H9 (cell line): ENCODE data around the gene ABCA3. TPM values are rescaled to one million over a fixed set of nuclear protein-coding genes. Genes with fewer than 3 reads are reported as not detected.

ENCODE experiments used
- DNase-seq: peaks from one replicate; pipeline ENCODE4 v3.0.0-alpha.2; 2017
- H2AFZ ChIP-seq: one replicate; pipeline ENCODE4 v1.6.1; 2013; ENCODE audit warnings: mild to moderate bottlenecking, low read length, control low read depth, moderate library complexity
- H2AK5ac ChIP-seq: 2 replicates; pipeline ENCODE4 v1.6.1; 2013; ENCODE audit warnings: low read length, control low read depth, mixed read lengths; ENCODE audit not compliant: insufficient read length
- H2BK120ac ChIP-seq: one replicate; pipeline ENCODE4 v1.6.1; 2013; ENCODE audit warnings: low read depth, mild to moderate bottlenecking, low read length, control low read depth, inconsistent platforms; ENCODE audit not compliant: poor library complexity, severe bottlenecking
- H2BK12ac ChIP-seq: 2 replicates; pipeline ENCODE4 v1.6.1; 2013; ENCODE audit warnings: low read length, control low read depth, mixed read lengths, low read depth; ENCODE audit not compliant: insufficient read length
- H2BK15ac ChIP-seq: 2 replicates; pipeline ENCODE4 v1.6.1; 2013; ENCODE audit warnings: low read depth, low read length, control low read depth
- H2BK20ac ChIP-seq: one replicate; pipeline ENCODE4 v1.6.1; 2013; ENCODE audit warnings: low read depth, mild to moderate bottlenecking, low read length, control low read depth, inconsistent platforms; ENCODE audit not compliant: poor library complexity, severe bottlenecking
- H2BK5ac ChIP-seq: 2 replicates; pipeline ENCODE4 v1.6.1; 2013; ENCODE audit warnings: low read length, control low read depth, mixed read lengths; ENCODE audit not compliant: insufficient read length
- H3K14ac ChIP-seq: 2 replicates; pipeline ENCODE4 v1.6.1; 2013; ENCODE audit warnings: low read length, control low read depth; ENCODE audit not compliant: insufficient read depth
- H3K18ac ChIP-seq: 2 replicates; pipeline ENCODE4 v1.6.1; 2013; ENCODE audit warnings: low read depth, mild to moderate bottlenecking, mixed read lengths, low read length, control low read depth; ENCODE audit not compliant: insufficient read length
- H3K23ac ChIP-seq: 2 replicates; pipeline ENCODE4 v1.6.1; 2013; ENCODE audit warnings: low read length, control low read depth, mixed read lengths, low read depth; ENCODE audit not compliant: insufficient read length
- H3K23me2 ChIP-seq: 2 replicates; pipeline ENCODE4 v1.6.1; 2013; ENCODE audit warnings: low read depth, mild to moderate bottlenecking, mixed read lengths, low read length, control low read depth; ENCODE audit not compliant: insufficient read length, poor library complexity, severe bottlenecking
- H3K27ac ChIP-seq: 2 replicates; pipeline ENCODE4 v1.5.1; 2013; ENCODE audit warnings: low read length, control low read depth, mixed read lengths, low read depth; ENCODE audit not compliant: insufficient read length
- H3K27me3 ChIP-seq: 2 replicates; pipeline ENCODE4 v1.6.1; 2013; ENCODE audit warnings: low read length, control low read depth, inconsistent platforms; ENCODE audit not compliant: insufficient read depth
- H3K4ac ChIP-seq: 2 replicates; pipeline ENCODE4 v1.6.1; 2013; ENCODE audit warnings: low read depth, mild to moderate bottlenecking, control low read depth, inconsistent platforms, low read length, moderate library complexity
- H3K4me1 ChIP-seq: 2 replicates; pipeline ENCODE4 v1.6.1; 2013; ENCODE audit warnings: low read length, control low read depth, inconsistent platforms; ENCODE audit not compliant: insufficient read depth
- H3K4me2 ChIP-seq: 2 replicates; pipeline ENCODE4 v1.6.1; 2013; ENCODE audit warnings: low read length, control low read depth, mixed read lengths; ENCODE audit not compliant: insufficient read length, insufficient read depth
- H3K56ac ChIP-seq: 2 replicates; pipeline ENCODE4 v1.6.1; 2013; ENCODE audit warnings: low read depth, mild to moderate bottlenecking, mixed read lengths, low read length, control low read depth; ENCODE audit not compliant: insufficient read length
- H3K79me1 ChIP-seq: 2 replicates; pipeline ENCODE4 v1.6.1; 2013; ENCODE audit warnings: low read depth, mild to moderate bottlenecking, moderate library complexity, low read length, control low read depth, inconsistent platforms; ENCODE audit not compliant: insufficient read depth, poor library complexity, severe bottlenecking
- H3K79me2 ChIP-seq: 2 replicates; pipeline ENCODE4 v1.6.1; 2013; ENCODE audit warnings: low read length, control low read depth, inconsistent platforms; ENCODE audit not compliant: insufficient read depth
- H3K9ac ChIP-seq: 2 replicates; pipeline ENCODE4 v1.6.1; 2013; ENCODE audit warnings: low read length, control low read depth, mixed read lengths; ENCODE audit not compliant: insufficient read length; ENCODE audit errors: extremely low read depth
- H3K9me3 ChIP-seq: one replicate; pipeline ENCODE4 v1.6.1; 2013; ENCODE audit warnings: low read depth, low read length, inconsistent platforms; ENCODE audit not compliant: control insufficient read depth
- H3T11ph ChIP-seq: one replicate; pipeline ENCODE4 v1.6.1; 2013; ENCODE audit warnings: mild to moderate bottlenecking, low read length, control low read depth, inconsistent platforms
- H4K20me1 ChIP-seq: one replicate; pipeline ENCODE4 v1.6.1; 2013; ENCODE audit not compliant: control insufficient read depth, insufficient read length, insufficient read depth
- H4K5ac ChIP-seq: 2 replicates; pipeline ENCODE4 v1.6.1; 2013; ENCODE audit warnings: low read depth, mild to moderate bottlenecking, mixed read lengths, low read length, control low read depth; ENCODE audit not compliant: insufficient read length
- H4K8ac ChIP-seq: replicated peaks from 2 replicates; pipeline ENCODE4 v1.6.1; 2013; ENCODE audit warnings: low read length, control low read depth, mixed read lengths, low read depth; ENCODE audit not compliant: insufficient read length
- H4K91ac ChIP-seq: 2 replicates; pipeline ENCODE4 v1.6.1; 2013; ENCODE audit warnings: low read depth, mild to moderate bottlenecking, moderate library complexity, mixed read lengths, low read length, control low read depth; ENCODE audit not compliant: insufficient read length
- H3K27ac Mint-ChIP-seq, 3 experiments: 2 replicates in 2 of 3; 3 replicates in 1 of 3; pipeline ENCODE4 v1.8.0; 2020 to 2021; ENCODE audit warnings: mixed read lengths in 3 of 3, mild to moderate bottlenecking in 1 of 3, moderate library complexity in 1 of 3
- H3K27me3 Mint-ChIP-seq: 2 replicates; pipeline ENCODE4 v1.8.0; 2021; ENCODE audit warnings: low read depth, mild to moderate bottlenecking, moderate library complexity, mixed read lengths
- H3K36me3 Mint-ChIP-seq, 3 experiments: 2 replicates in 2 of 3; 3 replicates in 1 of 3; pipeline ENCODE4 v1.8.0; 2020 to 2021; ENCODE audit warnings: low read depth in 3 of 3, mixed read lengths in 3 of 3; ENCODE audit not compliant: insufficient read depth in 1 of 3
- H3K4me1 Mint-ChIP-seq, 2 experiments: 2 replicates each; pipeline ENCODE4 v1.8.0; 2020; ENCODE audit warnings: mixed read lengths in 2 of 2
- H3K4me3 Mint-ChIP-seq, 2 experiments: 2 replicates in 1 of 2; 3 replicates in 1 of 2; pipeline ENCODE4 v1.8.0; 2020 to 2021; ENCODE audit warnings: mild to moderate bottlenecking in 2 of 2, mixed read lengths in 2 of 2, moderate library complexity in 1 of 2
- H3K9me3 Mint-ChIP-seq, 2 experiments: 2 replicates in 1 of 2; 3 replicates in 1 of 2; pipeline ENCODE4 v1.8.0; 2020; ENCODE audit warnings: mild to moderate bottlenecking in 2 of 2, mixed read lengths in 2 of 2, moderate library complexity in 1 of 2
- WGBS: extraction: QIAGEN DNeasy Blood & Tissue Kit; methylation state at CpG from one replicate; pipeline ENCODE4 v1.1.7; 2013; ENCODE audit warnings: missing lambda C conversion rate, low lambda C conversion rate, mixed read lengths; ENCODE audit not compliant: insufficient read length; ENCODE audit errors: extremely low coverage; 5-methylcytosine and 5-hydroxymethylcytosine counted together
- total RNA-seq: library from RNA; stranded (reverse); gene quantifications from 2 replicates; pipeline ENCODE4 v1.2.1, GENCODE V29; 2021
- TF ChIP-seq, protein P1 (sequence below): fragments of 200-600 bp; sonication (generic); conservative IDR thresholded peaks from 3 replicates; pipeline ENCODE4 v1.8.0; 2021; ENCODE audit warnings: antibody characterized with exemption, mild to moderate bottlenecking

Gene ABCA3
- total RNA-seq, 1 experiment from 2014 or later, result 8.0 TPM

DNA sequence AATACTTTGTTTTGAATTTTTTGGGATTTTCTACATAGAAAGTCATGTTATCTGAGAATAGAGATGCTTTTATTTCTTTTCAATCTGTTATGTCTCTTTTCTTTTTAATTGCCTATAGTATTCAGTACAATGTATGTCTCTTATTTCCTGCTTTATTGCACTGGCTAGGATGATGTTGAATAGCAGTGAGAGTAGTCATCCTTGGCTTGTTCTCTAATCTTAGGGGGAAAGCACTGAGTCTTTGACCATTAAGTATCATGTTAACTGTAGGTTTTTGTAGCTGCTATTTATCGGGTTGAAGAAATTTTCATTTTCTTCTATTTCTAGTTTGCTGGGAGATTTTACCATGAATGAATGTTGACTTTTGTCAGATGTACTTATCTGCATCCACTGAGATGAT is 10.0 kb upstream of the ABCA3 start:
- H4K91ac ChIP-seq, result no peak overlapping the region
- no peak overlapping the region for H3K56ac ChIP-seq
- no peak overlapping the region for H2AFZ ChIP-seq
- Mint-ChIP-seq H3K4me3 (no peak overlapping the region), H3K9me3 (no peaks in the 10 kb centered on the region), H3K27ac (no peak overlapping the region), H3K4me1 (no peaks in the 10 kb centered on the region), H3K36me3 (no peaks in the 10 kb centered on the region), H3K27me3 (peaks cover 15% of the 10 kb centered on the region)
- no CpG with 5 or more reads among the region's 1 CpG for WGBS
- no peak overlapping the region for H3K23ac ChIP-seq
- no peaks in the 10 kb centered on the region for H3K79me2 ChIP-seq
- no peak overlapping the region for H3T11ph ChIP-seq
- no peak overlapping the region for H2BK5ac ChIP-seq
- H4K5ac ChIP-seq, result no peak overlapping the region
- TF ChIP-seq, protein P1, sequence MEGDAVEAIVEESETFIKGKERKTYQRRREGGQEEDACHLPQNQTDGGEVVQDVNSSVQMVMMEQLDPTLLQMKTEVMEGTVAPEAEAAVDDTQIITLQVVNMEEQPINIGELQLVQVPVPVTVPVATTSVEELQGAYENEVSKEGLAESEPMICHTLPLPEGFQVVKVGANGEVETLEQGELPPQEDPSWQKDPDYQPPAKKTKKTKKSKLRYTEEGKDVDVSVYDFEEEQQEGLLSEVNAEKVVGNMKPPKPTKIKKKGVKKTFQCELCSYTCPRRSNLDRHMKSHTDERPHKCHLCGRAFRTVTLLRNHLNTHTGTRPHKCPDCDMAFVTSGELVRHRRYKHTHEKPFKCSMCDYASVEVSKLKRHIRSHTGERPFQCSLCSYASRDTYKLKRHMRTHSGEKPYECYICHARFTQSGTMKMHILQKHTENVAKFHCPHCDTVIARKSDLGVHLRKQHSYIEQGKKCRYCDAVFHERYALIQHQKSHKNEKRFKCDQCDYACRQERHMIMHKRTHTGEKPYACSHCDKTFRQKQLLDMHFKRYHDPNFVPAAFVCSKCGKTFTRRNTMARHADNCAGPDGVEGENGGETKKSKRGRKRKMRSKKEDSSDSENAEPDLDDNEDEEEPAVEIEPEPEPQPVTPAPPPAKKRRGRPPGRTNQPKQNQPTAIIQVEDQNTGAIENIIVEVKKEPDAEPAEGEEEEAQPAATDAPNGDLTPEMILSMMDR, result no peak
- no peak for DNase-seq
- no peaks in the 10 kb centered on the region for H3K79me1 ChIP-seq
- H3K9ac ChIP-seq, result no peak overlapping the region
- no peaks in the 10 kb centered on the region for H3K23me2 ChIP-seq
- no peak overlapping the region for H3K27ac ChIP-seq
- no peak overlapping the region for H2BK12ac ChIP-seq
- no peak overlapping the region for H2BK120ac ChIP-seq
- no peak overlapping the region for H4K8ac ChIP-seq
- no peak overlapping the region for H3K18ac ChIP-seq
- no peaks in the 10 kb centered on the region for H3K9me3 ChIP-seq
- H2BK20ac ChIP-seq, result no peak overlapping the region
- H3K27me3 ChIP-seq, result no peaks in the 10 kb centered on the region
- H3K14ac ChIP-seq, result no peak overlapping the region
- no peak overlapping the region for H3K4ac ChIP-seq
- H3K4me1 ChIP-seq, result no peaks in the 10 kb centered on the region
- no peak overlapping the region for H2AK5ac ChIP-seq
- no peaks in the 10 kb centered on the region for H4K20me1 ChIP-seq
- H2BK15ac ChIP-seq, result no peak overlapping the region
- H3K4me2 ChIP-seq, result no peak overlapping the region
